HG03159 (cell line): Measurements from ENCODE around the gene EVPLL.
"Not testable (repeated sequence)": the region's sequence is repeated elsewhere in the genome, so short reads cannot be mapped to it uniquely, and the experiment has no call there.

ENCODE experiments used
- ATAC-seq: cut with Tn5 transposase; IDR thresholded peaks from one replicate; pipeline ENCODE4 v1.9.1; 2021; ENCODE audit warnings: mild to moderate bottlenecking, moderate library complexity; ENCODE audit not compliant: unreplicated experiment

The EVPLL gene

DNA sequence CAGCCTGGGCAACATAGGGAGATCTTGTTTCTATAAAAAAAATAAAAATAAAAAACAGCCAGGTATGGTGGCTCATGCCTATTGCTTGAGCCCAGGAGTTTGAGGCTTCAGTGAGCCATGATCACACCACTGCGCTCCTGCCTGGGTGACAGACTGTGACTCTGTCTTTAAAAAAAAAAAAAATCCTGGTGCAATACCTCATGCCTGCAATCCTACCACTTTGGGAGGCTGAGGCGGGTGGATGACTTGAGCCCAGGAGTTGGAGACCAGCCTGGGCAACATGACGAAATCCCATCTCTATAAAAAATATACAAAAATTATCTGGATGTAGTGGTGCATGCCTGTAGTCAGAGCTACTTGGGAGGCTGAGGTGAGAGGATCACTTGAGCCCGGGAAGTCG, 1.0 kb downstream of the EVPLL start:
- not testable (repeated sequence) for ATAC-seq

DNA sequence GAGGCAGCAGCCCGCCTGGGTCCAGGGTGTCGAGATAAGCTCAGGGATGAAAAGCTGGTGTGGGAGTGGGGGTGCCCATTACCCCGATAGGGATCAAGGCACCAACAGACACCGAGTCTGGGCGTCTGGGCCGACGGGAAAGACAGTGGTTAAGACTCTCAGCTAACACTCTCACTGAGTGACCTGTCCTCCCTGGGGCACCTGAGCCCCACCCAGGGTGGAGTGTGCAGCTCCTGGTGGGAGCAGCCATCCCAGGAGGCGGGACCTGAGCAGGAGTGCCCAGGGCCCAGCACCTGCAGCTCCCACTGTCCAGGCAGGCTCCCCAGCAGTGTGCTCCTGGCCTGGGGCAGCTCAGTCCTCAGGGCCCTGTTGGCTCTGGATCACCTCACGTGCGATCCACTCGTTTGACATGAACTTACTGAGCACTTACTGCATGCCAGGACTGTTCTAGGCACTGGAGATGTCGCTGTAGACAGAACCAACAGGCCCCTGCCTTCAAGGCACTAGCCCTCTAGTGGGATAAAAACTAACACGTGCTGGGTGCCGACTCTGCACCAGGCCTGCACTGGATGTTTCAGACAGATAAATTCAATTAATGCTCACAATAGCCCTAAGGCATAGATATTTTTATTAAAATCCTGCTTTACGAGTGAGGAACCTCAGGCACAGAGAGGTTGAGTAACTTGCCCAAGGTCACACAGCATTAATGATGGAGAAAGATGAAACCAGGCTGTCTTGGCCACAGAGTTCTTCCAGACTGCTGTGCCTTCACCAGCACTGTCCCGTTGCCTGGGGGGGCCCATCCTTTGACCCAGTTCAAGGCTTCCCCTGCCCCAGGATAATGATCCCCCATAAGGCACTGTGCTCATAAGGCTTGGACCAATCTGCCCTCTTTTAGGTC, 1.9 kb downstream of the EVPLL start:
- ATAC-seq = no peak

DNA sequence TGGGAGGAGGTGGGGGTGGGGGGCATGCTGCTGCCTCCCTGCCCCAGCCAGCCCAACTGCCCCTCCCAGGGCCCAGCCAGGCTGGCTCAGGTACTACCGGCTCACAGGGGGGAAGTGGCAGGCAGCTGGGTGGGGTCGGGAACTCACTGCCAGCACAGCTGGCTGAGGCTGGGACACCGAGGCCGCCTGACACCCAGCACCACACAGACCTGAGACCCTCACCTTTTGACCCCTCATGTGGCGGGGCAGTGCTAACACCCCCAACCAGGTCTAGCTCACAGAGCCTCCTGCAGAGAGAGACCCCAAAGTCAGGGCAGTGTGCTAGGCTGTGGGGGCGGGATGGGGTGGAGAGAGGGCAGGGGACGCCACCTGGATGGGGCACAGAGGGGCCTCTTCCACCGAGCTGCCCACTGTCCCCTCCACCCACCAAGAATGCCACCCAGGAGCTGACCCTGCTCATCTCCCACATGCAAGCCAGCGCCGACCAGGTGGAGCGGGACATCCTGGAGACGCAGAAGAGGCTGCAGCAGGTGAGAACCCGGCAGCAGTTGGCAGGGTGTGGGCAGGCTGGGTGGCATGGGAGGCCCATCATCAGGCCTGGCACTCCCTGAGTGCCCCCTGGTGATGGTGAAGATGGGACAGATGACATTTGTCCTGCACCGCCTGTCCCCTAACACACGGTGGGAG, 3.0 kb downstream of the EVPLL start:
- ATAC-seq = no peak

DNA sequence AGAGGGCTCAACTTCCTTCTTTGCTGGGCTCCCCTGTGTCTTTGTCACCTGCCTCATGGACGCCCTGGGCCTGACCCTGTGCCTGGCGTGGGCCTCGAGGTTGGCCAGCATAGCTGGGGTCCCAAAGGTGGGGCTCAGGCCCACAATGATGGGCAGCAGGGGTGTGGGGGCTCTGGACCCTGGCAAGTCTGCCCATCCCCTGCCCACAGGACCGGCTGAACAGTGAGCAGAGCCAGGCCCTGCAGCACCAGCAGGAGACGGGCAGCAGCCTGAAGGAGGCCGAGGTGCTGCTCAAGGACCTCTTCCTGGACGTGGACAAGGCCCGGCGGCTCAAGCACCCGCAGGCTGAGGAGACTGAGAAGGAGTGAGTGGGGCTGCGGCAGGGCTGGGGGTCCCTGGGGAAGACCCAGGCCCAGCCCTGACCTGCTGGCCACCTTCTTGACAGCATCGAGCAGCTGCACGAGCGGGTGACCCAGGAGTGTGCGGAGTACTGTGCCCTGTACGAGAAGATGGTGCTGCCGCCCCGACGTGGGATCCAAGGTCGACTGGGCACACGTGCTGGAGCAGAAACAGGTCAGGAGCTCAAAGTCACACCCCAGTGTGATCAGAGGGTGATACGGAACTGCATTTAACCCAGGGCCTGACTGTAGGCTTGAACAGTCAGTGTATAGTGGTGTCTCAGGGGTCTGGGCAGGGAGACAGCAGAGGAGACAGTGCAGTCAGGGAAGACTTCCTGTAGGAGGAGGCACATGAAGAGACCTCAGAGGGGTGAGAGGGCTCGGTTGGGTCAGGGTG, 3.8 kb downstream of the EVPLL start:
- no peak for ATAC-seq

DNA sequence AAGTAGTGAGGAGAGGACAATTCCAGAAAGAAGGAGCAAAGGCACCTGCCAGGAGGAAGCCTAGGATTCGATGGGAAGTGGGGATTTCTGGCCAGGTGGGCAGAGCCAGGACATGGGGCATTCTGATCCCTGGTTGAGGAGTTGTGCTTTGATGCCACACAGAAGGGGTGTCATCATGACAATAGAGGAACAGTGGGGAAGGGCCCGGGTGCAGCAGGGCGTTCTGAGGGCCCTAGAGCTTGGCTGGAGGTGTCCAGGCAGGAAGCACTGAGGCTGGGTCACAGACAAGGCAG, 4.3 kb downstream of the EVPLL start:
- ATAC-seq = no peak

DNA sequence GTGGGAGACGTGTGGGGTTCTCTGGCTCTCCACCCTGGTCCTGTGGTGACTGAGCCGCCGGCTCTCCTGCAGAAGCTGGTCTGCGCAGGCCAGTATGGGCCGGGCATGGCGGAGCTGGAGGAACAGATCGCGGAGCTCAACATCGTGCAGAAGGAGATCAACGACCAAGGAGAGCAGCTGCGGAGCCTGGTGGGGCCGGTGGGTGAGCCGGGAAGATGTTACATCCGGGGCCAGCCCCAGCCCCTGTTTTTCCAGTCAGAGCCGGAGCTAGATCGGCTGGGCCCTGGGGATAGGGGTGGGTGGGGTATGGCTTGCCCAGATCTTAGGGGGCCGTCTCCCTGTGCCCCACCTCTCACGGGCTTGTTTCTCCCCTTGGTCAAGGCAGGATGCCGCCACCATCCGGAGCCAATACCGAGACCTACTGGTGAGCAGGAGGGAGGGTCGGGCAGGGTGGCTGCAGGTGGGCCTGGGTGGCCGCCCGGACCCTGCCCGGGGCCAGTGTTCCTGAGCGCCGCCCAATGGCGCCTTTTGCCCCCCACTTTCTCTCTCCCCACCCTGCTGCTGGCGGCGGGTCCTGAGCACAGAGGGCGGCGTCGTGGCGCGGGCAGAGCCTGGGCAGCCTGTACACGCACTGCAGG, 5.0 kb downstream of the EVPLL start:
- ATAC-seq = no peak

DNA sequence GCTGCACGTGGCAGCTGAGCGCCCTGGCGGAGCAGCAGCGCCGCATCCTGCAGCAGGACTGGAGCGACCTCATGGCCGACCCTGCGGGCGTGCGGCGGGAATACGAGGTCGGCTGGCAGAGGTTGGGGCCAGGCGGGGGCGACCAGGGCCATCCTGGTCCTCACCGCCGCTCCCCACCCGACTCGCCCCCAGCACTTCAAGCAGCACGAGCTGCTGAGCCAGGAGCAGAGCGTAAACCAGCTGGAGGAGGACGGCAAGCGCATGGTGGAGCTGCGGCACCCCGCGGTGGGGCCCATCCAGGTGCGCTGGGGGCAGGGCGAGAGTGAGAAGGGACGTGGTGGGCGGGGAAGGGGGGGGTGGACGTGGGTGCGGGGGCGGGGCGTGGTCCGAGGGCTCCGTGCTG, 5.5 kb downstream of the EVPLL start:
- ATAC-seq = not testable (repeated sequence)

DNA sequence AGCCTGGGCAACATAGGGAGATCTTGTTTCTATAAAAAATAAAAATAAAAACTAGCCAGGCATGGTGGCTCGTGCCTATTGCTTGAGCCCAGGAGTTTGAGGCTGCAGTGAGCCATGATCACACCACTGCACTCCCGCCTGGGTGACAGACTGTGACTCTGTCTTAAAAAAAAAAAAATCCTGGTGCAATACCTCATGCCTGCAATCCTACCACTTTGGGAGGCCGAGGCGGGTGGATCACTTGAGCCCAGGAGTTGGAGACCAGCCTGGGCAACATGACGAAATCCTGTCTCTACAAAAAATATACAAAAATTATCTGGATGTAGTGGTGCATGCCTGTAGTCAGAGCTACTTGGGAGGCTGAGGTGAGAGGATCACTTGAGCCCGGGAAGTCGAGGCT, 6.7 kb downstream of the EVPLL start:
- not testable (repeated sequence) for ATAC-seq

DNA sequence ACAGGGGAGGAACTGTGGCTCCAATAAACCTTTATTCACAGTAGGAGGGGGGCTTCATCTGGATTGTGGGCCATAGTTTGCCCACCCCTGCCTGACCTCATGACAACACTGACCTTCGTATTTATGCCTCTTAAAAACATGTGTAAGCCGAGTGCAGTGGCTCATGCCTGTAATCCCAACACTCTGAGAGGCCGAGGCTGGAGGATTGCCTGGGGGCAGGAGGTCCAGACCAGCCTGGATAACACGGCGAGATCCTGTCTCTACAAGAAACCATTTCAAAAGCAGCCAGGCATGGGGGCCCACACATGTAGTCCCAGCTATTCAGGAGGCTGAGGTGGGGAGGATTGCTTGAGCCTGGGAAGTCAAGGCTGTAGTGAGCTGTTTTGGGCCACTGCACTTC, 10.0 kb downstream of the EVPLL start:
- ATAC-seq = not testable (repeated sequence)

DNA sequence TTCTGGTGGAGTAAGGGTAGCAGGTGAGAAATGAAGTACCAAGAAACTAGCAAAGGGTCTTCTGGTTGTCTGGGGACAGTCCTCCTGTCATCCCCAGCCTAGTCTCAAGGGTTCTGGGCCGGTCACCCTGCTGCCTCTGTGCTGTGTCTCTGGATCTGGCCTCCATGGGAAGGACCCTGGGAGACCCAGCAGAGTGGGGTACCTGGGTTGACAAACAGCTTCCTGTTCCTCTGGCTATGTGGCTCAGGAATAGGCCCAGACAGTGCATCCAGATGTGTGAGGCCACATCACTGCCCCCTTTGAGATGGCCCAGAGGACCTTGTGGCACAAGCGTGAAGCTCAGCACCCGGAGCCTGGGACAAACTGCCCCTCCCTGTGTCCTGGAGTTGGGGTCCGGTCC, 10.7 kb downstream of the EVPLL start:
- not testable (repeated sequence) for ATAC-seq

DNA sequence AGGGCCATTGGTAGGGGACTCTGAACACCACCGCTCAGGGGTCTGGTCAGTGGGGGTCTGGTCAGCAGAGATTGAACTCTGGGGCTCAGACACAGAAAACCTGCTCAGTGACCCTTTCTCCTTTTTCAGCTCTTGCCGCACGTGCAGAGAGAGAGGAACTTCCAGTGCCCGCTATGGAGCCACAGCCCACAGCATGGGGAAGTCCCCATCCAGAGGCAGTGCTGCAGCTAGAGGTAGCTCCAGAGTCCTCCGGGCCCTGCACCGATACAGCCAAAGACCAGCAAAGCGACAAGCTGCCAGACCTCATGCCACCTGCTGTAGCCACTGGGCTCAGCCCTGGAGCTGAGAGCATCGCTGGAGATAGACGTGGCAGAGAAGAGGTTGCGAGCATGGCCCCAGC, 11.2 kb downstream of the EVPLL start:
- not testable (repeated sequence) for ATAC-seq

DNA sequence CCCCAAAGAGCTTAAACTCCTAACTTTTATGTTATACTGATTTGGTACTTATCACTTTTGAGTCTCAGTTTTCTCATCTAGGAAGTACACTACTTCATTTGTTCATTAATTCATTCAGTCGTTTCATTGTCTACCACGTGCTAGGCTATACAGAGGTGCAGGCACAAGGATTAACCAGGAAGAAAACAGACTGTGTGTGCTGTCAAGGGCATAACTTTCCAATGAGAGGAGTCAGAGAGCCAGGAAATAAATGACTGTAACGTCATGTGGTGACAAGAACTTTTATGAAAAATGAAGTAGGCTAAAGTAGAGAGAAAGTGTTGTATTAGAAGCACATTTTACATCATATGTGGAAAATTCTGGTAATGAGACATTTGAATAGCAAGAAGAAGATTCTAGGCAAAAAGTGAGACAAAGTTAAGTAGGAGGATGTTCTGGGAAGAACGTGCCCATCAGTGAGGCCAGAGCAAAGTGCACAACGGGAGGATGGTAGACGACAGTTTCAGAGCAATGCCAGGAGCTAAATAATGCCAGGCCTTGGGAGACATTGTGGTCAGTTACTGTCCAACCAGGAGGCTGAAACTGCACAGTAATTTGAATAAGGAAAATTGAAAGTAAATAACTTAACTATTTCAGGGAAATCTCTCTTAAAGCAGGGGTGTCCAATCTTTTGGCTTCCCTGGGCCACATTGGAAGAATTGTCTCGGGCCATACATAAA, 24.5 kb downstream of the EVPLL start:
- ATAC-seq = not testable (repeated sequence)

DNA sequence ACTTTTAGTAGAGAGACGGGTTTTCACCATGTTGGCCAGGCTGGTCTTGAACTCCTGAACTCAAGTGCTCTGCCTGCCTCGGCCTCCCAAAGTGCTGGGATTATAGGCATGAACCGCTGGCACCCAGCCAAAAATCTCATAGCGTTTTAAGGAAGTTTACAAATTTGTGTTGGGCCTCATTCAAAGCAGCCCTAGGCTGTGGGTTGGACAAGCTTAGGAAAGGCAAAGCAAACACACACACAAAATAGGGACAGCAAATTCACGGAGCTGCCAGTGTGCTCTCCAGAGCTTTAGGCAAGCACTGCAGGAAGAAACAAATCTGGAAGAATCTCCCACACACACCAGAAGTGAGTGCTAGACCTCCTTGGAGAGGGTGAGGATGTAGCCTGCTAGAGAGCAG, 25.6 kb downstream of the EVPLL start:
- ATAC-seq = not testable (repeated sequence)

DNA sequence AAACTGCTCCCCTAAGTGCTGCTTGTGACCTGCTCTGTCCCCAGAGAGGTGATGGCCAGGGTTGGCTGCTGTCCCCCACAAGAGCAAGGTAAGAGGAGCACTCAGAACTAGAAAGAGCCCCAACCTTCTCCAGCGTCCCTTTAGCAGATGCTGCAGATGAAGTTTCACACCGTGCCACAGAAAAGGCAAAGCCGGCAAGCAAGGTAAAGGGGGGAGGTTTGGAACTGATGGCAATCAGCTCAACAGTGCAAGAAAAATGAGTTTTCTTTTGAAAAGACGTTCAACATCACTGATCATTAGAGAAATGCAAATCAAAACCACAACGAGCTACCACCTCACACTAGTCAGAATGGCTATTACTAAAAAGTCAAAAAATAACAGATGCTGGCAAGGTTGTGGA, 26.0 kb downstream of the EVPLL start:
- peak; percentile 75 for ATAC-seq

DNA sequence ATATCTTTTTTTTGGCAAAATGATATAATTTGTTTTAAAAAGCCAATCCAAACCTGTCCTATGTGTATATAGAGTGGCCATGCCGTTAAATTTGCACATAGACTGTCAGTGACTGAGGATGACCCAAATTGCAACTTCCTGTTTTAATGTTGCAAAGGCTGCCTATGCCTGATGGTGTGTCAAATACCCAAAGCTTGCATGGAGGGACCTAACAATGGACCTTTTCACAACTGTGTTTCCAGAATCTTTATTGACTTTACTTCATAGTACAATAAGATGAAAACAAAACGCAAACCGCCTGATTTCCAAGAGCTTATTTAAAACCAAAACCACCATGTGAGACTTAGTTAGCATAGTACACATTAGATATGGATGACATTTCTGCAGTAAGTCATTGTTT, 31.3 kb downstream of the EVPLL start:
- ATAC-seq = not testable (repeated sequence)

DNA sequence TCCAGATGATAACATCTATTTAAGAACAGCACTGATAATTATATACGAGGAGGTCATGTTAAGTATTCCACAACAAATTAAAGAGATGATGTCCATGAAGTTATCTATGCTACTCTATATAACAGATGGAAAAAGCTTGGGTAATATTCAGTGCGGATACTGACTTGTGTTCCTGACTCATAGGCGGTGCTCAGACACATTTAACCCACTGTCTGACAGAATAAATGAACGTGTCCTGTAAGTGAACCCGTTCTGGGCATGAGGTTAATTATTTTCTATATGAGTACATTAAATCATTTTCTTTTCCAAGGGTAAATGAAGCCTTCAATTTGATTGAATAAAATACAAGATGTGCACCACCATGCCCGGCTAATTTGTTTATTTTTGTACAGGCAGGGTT, 31.7 kb downstream of the EVPLL start:
- ATAC-seq = not testable (repeated sequence)

DNA sequence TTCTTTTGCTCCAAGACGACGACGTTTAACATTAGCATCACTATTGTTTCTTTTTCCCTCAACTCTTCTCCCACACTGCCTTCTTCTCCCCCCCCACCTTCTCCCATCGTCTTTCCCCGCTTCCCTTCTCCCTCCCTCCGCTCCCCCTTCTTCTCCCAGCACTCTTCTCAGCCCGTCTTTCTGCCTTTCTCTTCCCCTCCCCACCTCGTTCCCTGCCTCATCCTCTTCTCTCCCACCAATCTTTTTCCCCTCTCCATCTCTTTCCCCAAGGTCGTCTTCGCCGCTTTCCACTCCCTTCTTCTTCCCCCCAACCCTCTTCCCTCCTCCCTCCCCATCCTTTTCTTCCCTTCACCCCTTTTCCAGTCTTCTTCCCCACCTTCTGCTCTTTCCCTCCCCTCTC, 33.2 kb downstream of the EVPLL start:
- ATAC-seq = not testable (repeated sequence)

DNA sequence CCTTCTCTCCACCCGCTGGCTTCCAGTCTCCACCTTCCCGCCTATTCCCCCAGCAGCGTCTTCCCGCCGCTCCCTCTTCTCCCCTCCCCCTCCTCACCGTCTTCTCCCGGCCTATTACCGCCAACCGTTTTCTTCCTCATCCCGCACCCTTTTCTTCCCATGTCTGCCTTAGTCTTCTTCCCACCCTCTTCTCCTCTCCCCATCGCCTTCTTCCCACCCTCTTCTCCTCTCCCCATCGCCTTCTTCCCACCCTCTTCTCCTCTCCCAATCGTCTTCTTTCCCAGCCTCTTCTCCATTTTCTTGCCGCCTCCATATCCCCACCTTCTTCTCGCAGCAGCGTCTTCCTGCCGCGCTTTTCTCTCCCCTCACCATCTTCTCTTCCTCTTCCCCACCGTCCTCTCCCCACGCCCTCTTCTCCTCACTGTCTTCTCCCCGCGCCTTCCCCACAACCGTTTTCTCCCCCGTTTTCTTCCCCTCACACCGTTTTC, 33.8 kb downstream of the EVPLL start:
- ATAC-seq = not testable (repeated sequence)

DNA sequence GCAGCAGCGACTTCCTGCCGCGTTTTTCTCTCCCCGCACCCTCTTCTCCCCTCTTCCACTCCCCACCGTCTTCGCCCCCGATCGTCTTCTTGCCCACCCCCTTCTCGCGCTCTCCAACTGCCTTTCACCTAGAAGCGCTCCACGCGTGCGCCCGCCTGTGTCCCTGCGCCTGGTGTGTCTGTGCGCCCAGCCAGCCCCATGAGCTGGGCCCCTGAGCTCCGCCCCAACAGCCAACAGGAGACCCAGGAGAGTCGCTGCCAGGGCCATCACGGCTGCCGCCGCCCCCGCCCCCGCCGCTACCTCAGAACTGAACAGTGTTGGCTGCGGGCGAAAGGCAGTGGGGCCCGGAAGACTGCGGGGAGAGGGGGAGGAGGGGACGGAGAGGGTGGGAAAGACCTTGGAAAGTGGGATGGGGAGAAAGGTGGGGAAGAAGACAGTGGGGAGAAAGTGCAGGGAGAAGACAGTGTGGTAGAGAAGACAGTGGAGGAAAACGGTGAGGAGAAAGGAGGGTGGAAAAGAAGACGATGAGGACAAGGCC, 34.5 kb downstream of the EVPLL start:
- ATAC-seq = not testable (repeated sequence)

DNA sequence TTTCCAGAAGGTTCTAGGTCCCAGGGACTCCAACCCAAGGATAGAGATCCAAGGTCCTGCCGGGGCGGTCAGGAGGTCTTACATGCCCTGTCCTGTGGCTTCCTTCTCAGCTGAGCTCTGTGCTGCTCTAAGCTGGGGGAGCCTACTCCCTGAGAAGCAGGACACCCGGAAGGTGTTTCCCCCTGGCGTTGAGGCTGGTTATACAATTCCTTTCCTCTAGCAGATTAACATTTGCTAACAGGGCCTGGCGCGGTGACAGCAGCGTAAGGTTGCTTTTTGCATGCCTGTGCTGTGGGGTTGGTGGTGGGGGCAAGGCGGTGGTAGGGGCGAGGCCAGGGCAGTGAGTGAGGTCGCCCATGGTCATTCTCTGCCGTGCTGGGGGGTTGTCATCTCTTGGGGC, 43.9 kb downstream of the EVPLL start:
- not testable (repeated sequence) for ATAC-seq
